ENCODE results near the gene MLLT1. TPM values are rescaled to one million over a fixed set of nuclear protein-coding genes. Genes with fewer than 3 reads are reported as not detected.
"Not testable (repeated sequence)": the region's sequence is repeated elsewhere in the genome, so short reads cannot be mapped to it uniquely, and the experiment has no call there.

The MLLT1 gene
- total and polyA plus RNA-seq, 2 of the 8 experiments (the other 6 are each of a cell fraction or from before 2014, with no cell fraction given), result 18.8 to 45.1 TPM

DNA sequence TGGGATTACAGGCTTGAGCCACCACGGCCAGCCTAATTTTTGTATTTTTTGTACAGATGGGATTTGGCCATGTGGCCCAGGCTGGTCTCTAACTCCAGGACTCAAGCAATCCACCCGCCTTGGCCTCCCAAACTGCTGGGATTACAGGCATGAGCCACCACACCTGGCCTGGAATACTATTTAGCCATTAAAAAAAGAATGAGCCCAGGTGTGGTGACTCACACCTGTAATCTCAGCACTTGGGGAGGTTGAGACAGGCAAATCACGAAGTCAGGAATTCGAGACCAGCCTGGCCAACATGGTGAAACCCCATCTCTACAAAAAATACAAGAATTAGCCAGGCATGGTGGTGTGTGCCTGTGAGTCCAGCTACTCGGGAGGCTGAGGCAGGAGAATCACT is 35.9 kb upstream of the MLLT1 start:
- H3K23ac ChIP-seq (ENCODE audit: insufficient read length); H4K91ac ChIP-seq (replicated peaks; ENCODE audit: insufficient read length, low read length); H2BK12ac ChIP-seq (ENCODE audit: low read depth, low read length); H4K20me1 ChIP-seq (replicated peaks in 1 of 2; ENCODE audit: control insufficient read depth in 1 of 2, insufficient read depth in 2 of 2, low read length in 2 of 2); H3K4ac ChIP-seq (replicated peaks; ENCODE audit: insufficient read length, low read depth, low read length); H2BK20ac ChIP-seq (ENCODE audit: low read length); H4K8ac ChIP-seq (ENCODE audit: extremely low read depth, insufficient read depth, low read length); H3K4me3 ChIP-seq (ENCODE audit: extremely low read depth in 1 of 4, insufficient read depth in 2 of 4, low read depth in 3 of 4, low read length in 4 of 4); H2BK5ac ChIP-seq (ENCODE audit: low read depth, low read length); H3K14ac ChIP-seq (ENCODE audit: insufficient read length); H2AK5ac ChIP-seq (ENCODE audit: low read depth, low read length); POLR2A ChIA-PET (ENCODE audit: partially characterized antibody); H3K18ac ChIP-seq (ENCODE audit: extremely low read depth, low read length); H3K9ac ChIP-seq (replicated peaks in 1 of 4; ENCODE audit: extremely low read depth in 1 of 4, low read depth in 3 of 4, low read length in 3 of 4); H3K56ac ChIP-seq (replicated peaks; ENCODE audit: insufficient read length, low read depth, low read length); H3K4me2 ChIP-seq (ENCODE audit: insufficient read depth in 1 of 2, low read depth in 2 of 2, low read length in 2 of 2); H3K4me1 ChIP-seq (replicated peaks in 1 of 4; ENCODE audit: control insufficient read depth in 3 of 4, insufficient read depth in 4 of 4, low read length in 3 of 4); H3K79me1 ChIP-seq (ENCODE audit: low read depth, low read length); H3K36me3 ChIP-seq (ENCODE audit: control insufficient read depth in 2 of 4, insufficient read depth in 4 of 4, low read length in 3 of 4); H4K5ac ChIP-seq (ENCODE audit: insufficient read length, low read depth, low read length); H2BK120ac ChIP-seq (replicated peaks; ENCODE audit: low read depth, low read length); H3K23me2 ChIP-seq (ENCODE audit: low read depth, low read length); H3K27me3 ChIP-seq (replicated peaks in 1 of 4; ENCODE audit: control insufficient read depth in 3 of 4, extremely low read depth in 1 of 4, insufficient read depth in 3 of 4, low read length in 3 of 4); CTCF ChIA-PET (ENCODE audit: partially characterized antibody); FAIRE-seq; H3K79me2 ChIP-seq (ENCODE audit: control insufficient read depth in 1 of 2, insufficient read depth in 2 of 2, low read length in 2 of 2); H3K27ac ChIP-seq (ENCODE audit: low read depth, low read length); DNase-seq (ENCODE audit: low read depth in 1 of 2, low spot score in 2 of 2); H2AFZ ChIP-seq (ENCODE audit: low read length); H2BK15ac ChIP-seq (ENCODE audit: low read length): not testable (repeated sequence)
- peaks cover 31 to 46% of the 10 kb centered on the region in 2 experiments for H3K9me3 ChIP-seq (ENCODE audit: insufficient read depth in 2 of 2, low read depth in 1 of 2, low read length in 1 of 2)
- WGBS, 2 experiments (ENCODE audit: extremely low coverage in 1 of 2, insufficient coverage in 1 of 2, insufficient read length in 1 of 2, insufficient replicate concordance in 2 of 2, low coverage in 1 of 2, low lambda C conversion rate in 2 of 2, missing lambda C conversion rate in 1 of 2), result 89% methylated on average over 5 of the region's 5 CpGs; no CpG with 5 or more reads in 1 of the 2 experiments
